ENCODE data around the gene TANGO2. TPM values are rescaled to one million over a fixed set of nuclear protein-coding genes. Genes with fewer than 3 reads are reported as not detected.

The TANGO2 gene
- total RNA-seq, 1 experiment from 2014 or later: 14.6 TPM

DNA sequence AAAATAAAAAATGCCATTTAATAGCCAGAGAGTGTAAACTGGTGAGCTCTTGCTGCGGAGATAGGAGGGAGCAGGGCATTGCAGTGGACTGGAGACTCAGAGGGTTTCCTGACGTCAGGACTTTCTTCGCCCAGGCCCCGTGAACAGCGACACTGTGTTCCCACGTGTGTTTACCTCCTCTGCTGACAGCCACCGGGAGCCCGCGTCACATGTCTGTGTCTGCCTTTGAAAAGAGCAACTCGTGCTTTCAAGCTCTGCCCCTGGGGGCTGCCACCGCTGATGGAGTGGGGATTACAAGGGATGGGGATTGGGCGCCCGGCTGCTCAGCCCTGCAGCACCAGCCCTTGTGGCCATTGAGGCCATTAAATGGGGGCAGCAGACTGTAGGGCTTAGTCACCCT lies 3.3 kb downstream of the TANGO2 start:
- Histone ChIP-seq H3K9me3 (ENCODE audit: control insufficient read depth, low read depth, low read length) (no peaks in the 10 kb centered on the region), H3K4me2 (ENCODE audit: insufficient read depth, insufficient read length, low read length) (no peak overlapping the region), H4K5ac (ENCODE audit: insufficient read length, low read depth, low read length) (no peak overlapping the region), H2BK20ac (ENCODE audit: low read depth, low read length, poor library complexity, severe bottlenecking) (no peak overlapping the region), H2BK15ac (ENCODE audit: low read depth, low read length) (no peak overlapping the region), H3K9ac (ENCODE audit: extremely low read depth, insufficient read length, low read length) (no peak overlapping the region), H2AFZ (ENCODE audit: low read length) (no peak overlapping the region), H3K23me2 (ENCODE audit: insufficient read length, low read depth, low read length, poor library complexity, severe bottlenecking) (peaks cover 10% of the 10 kb centered on the region), H3K14ac (ENCODE audit: insufficient read depth, low read length) (no peak overlapping the region; the same call in 1 of the 2 replicates), H4K8ac (replicated peaks; ENCODE audit: insufficient read length, low read depth, low read length) (no peak overlapping the region), H3K79me1 (ENCODE audit: insufficient read depth, low read depth, low read length, poor library complexity, severe bottlenecking) (no peaks in the 10 kb centered on the region), H3K4me1 (ENCODE audit: insufficient read depth, low read length) (no peaks in the 10 kb centered on the region), H4K20me1 (ENCODE audit: control insufficient read depth, insufficient read depth, insufficient read length) (no peaks in the 10 kb centered on the region), H3K4ac (ENCODE audit: low read depth, low read length) (no peak overlapping the region), H3K56ac (ENCODE audit: insufficient read length, low read depth, low read length) (no peak overlapping the region), H3K79me2 (ENCODE audit: insufficient read depth, low read length) (no peaks in the 10 kb centered on the region), H3K23ac (ENCODE audit: insufficient read length, low read depth, low read length) (no peak overlapping the region), H3K18ac (ENCODE audit: insufficient read length, low read depth, low read length) (no peak overlapping the region), H4K91ac (ENCODE audit: insufficient read length, low read depth, low read length) (no peak overlapping the region), H2AK5ac (ENCODE audit: insufficient read length, low read length) (no peak overlapping the region), H2BK120ac (ENCODE audit: low read depth, low read length, poor library complexity, severe bottlenecking) (no peak overlapping the region), H2BK5ac (ENCODE audit: insufficient read length, low read length) (no peak overlapping the region), H3K27me3 (ENCODE audit: insufficient read depth, low read length) (peaks cover 10% of the 10 kb centered on the region; the same call in 1 of the 2 replicates), H2BK12ac (ENCODE audit: insufficient read length, low read depth, low read length) (no peak overlapping the region), H3T11ph (ENCODE audit: low read length) (no peak overlapping the region), H3K27ac (ENCODE audit: insufficient read length, low read depth, low read length) (no peak overlapping the region)
- DNase-seq: no peak
- TF ChIP-seq, protein P1, sequence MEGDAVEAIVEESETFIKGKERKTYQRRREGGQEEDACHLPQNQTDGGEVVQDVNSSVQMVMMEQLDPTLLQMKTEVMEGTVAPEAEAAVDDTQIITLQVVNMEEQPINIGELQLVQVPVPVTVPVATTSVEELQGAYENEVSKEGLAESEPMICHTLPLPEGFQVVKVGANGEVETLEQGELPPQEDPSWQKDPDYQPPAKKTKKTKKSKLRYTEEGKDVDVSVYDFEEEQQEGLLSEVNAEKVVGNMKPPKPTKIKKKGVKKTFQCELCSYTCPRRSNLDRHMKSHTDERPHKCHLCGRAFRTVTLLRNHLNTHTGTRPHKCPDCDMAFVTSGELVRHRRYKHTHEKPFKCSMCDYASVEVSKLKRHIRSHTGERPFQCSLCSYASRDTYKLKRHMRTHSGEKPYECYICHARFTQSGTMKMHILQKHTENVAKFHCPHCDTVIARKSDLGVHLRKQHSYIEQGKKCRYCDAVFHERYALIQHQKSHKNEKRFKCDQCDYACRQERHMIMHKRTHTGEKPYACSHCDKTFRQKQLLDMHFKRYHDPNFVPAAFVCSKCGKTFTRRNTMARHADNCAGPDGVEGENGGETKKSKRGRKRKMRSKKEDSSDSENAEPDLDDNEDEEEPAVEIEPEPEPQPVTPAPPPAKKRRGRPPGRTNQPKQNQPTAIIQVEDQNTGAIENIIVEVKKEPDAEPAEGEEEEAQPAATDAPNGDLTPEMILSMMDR (conservative IDR thresholded peaks at IDR 0.05): no peak
- peaks cover 17% of the 10 kb centered on the region for H3K27me3 Mint-ChIP-seq (ENCODE audit: low read depth)
- H3K9me3 Mint-ChIP-seq: no peaks in the 10 kb centered on the region
- H3K36me3 Mint-ChIP-seq (ENCODE audit: insufficient read depth in 1 of 3, low read depth in 3 of 3): no peaks in the 10 kb centered on the region; a peak in 1 of 7 replicates
- no peak overlapping the region for H3K4me3 Mint-ChIP-seq
- H3K4me1 Mint-ChIP-seq: peaks cover 9 to 11% of the 10 kb centered on the region in 2 experiments; a peak in 3 of 4 replicates
- H3K27ac Mint-ChIP-seq: no peak overlapping the region
- WGBS (ENCODE audit: extremely low coverage, insufficient read length, low lambda C conversion rate): no CpG with 5 or more reads among the region's 13 CpGs
